ENCODE results near the gene GPX7.

The GPX7 gene

GRCh38 chr1:52631759-52632331 is 29.7 kb downstream of the GPX7 start:
- DNase-seq: no peak

DNA sequence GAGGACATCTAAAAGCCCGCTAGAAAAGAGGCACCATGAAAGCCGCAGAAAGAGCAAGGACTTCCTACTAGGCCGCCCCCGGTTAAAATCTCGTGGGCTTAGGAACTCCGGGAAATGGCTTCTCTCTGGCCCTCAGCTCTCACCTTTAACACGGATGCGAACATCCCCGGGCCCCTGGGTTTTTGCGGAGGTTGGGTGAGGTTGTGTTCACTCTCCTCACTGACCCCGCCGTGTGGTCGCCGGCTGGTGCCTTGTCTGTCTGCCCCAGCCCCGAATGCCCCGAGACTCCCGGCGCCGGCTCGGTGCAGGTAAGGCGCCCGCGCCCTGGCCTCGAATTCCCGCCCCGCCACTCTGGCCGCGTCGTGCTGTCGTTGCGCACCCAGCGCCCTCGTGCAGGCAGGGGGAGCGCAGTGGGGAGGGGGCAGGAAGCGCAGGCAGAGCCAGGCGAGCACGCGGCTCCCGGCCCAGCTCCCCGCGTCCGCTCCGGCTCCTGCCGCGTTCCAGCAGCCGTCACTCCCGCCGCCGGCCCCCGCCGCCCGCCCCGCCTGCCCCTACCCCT is 30.6 kb downstream of the GPX7 start, which contains the start of gene SHISAL2A:
Gene SHISAL2A (plus strand): TSS at position 437 of the 559 bp plus-strand sequence. CDS start 326 bp downstream, outside the sequence.
- DNase-seq: no peak

DNA sequence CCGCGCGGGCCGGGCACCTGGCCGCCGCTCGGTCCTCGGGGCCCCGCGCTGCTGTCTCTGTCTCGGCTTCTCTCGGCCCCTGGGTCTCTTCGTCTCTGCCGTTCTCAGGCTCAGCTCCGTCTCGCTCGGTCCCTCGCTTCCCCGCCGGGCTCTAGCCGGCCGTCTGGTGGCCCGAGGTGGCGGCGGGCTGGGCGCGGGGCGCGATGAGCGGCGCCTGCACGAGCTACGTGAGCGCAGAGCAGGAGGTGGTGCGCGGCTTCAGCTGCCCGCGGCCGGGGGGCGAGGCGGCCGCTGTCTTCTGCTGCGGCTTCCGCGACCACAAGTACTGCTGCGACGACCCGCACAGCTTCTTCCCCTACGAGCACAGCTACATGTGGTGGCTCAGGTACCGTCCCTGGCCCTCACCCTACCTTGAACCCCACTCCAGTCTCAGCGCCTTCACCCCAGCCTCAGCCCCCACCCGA is 31.2 kb downstream of the GPX7 start:
- no peak for DNase-seq

GRCh38 chr1:52634111-52634510 is 31.9 kb downstream of the GPX7 start:
- no peak for DNase-seq

DNA sequence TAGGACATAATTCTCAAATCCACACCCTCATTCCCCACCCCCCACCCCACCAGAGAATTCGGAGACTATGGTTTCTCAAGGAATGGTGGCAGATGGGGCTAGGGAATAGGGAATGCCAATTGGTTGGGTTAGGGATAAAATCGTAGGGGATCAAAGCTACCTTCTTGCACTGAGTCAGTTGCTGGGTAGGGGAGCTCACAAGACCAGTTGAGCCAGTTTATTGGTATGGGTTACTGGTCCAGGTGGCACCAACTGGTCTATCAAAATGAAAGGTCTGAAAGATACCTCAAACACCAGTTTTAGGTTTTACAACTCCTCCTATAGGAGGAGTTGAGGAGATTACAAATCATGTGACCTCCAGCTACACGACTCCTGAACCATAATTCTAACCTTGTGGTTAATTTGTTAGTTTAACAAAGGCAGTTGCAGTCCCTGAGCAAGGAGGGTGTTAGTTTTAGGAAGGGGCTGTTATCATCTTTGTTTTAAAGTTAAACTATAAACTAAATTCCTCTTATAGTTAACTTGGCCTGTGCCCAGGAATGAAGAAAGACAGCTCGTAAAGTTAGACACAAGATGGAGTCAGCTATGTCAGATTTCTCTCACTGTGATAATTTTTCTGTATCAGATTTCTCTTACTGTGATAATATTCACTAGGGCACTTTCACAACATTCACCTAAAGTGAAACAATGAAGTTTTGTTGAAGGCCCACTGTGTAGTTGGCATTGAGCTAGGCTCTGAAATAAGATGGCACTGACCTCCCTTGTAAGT is 33.3 kb downstream of the GPX7 start:
- no peak for DNase-seq

DNA sequence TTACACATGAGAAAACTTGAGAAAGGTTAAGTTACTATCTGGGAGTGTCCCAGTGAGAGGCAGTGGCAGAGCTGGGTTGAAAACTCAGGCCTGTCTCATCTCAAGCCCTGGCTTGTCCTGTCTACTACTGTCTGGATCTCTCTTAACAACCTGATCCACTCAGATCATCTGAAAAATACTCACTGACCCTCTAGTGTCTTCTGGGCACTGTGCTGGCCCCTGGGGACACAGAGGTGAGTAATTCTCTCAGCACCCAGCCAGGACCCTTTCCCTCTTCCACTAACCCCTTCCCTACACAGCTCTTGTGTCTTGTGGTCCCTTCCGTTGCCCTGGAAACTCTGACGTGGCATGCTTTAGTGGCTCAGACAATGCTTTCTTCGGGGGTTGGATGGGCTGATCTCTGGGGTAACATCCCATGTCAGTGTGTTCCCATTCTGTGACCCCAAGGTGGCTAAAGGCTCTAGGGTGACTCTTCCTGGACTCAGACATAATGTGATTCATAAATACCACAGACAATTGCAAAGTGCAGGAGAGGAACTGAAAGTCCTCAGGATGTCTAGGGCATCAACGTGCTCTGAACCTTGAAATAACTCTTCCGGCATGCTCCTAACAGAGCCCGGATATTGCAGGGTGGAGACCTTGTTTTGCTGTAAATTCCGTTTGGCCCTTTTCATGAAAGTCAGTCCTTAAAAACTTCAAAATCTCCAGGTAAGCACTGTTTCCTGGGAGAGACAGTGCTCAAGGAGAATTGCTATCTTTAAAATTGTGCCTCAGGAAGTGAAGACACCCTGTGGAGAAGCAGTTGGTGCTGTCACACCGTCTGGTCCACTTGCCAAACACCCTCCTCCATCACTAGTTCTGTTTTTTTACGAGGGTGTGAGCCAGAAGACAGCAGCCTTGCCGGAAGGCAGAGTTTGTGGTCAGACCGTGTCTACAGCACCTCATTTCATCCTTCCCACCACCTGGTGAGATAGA is 34.8 kb downstream of the GPX7 start:
- DNase-seq: peak; percentile 71

DNA sequence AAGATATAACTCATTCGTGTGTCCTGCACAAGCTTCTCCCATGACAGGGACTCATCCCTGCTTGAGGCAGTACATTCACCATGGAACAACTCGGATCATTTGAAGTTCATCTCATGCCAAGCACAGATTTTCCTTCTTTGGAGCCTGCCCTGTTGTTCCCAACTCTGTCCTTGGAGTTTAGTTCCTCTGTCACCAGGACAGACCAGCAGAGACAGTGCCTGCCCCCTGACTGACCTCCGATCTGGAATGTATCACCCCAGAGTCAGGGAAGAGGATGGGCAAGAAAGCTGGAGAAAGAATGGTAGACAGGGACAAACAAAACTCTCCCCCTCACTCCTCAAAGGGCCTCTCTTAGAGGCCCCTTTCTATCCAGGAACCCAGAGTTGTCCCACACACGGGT is 35.8 kb downstream of the GPX7 start:
- no peak for DNase-seq

GRCh38 chr1:52640697-52641096 is 38.5 kb downstream of the GPX7 start:
- DNase-seq: no peak

- DNase-seq: no peak
Measured at GRCh38 chr1:52641307-52641706, 39.1 kb downstream of the GPX7 start.

DNA sequence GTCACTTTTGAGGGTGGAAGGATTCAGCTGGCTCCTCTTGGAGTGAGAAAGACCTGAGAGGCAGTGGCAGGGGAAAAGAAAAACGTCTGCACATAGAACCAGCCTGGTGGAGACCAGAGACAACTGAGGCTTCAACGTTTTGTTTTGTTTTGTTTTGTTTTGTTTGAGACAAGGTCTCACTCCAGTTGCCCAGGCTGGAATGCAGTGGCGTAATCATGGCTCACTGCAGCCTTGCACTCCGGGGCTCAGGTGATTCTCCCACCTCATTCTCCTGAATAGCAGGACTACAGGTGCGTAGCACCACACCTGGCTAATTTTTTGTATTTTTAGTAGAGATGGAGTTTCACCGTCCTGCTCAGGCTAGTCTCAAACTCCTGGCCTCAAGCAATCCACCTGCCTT is 43.1 kb downstream of the GPX7 start:
- DNase-seq: no peak

DNA sequence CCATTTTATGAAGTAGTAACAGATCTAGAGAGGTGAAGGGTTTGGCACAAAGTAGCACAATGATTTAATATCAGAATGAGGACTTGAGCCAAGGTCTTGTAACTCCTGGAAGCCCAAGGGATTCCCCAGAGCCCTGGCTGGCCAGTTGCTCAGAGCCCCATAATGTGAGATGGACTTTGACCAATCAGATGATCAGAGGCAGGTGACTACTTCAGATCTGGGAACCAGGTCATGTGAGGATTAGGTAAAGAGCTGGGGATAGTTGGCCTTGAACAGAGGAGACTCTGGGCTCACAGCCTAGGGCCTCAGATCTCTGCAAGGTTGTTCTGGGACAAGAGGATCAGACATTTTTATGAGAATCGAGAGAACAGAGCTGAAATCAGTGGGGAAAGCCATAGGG is 49.7 kb downstream of the GPX7 start:
- no peak for DNase-seq

GRCh38 chr1:52653207-52653849 is 51.2 kb downstream of the GPX7 start:
- no peak for DNase-seq

- no peak for DNase-seq
Measured at GRCh38 chr1:52654063-52654462, 51.9 kb downstream of the GPX7 start.

DNA sequence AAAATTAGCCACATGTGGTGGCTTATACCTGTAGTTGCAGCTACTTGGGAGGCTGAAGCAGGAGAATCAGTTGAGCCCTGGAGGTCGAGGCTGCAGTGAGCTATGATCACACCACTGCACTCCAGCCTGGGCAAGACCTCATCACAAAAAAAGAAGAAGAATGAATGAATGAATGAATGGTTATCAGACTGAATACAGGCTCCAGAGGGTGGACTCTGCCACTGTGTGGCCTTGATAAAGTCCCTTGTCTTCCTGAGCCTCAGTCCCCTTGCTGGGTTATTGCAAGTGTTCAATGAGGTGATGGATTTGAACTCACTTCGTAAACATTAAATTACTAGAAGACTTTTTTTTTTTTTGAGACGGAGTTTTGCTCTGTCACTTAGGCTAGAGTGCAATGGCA is 55.5 kb downstream of the GPX7 start:
- no peak for DNase-seq
